RCC 7860 (cell line): ENCODE data around the gene FGF1.

ENCODE experiments used
- DNase-seq: peaks from one replicate; pipeline ENCODE4 v3.0.0-alpha.2; 2015; ENCODE audit warnings: low spot score
- FAIRE-seq: peaks from 2 replicates; lab custom pipeline; 2012; peaks lifted over from hg19 to GRCh38; lab: Jason Lieb, UNC

The FGF1 gene

DNA sequence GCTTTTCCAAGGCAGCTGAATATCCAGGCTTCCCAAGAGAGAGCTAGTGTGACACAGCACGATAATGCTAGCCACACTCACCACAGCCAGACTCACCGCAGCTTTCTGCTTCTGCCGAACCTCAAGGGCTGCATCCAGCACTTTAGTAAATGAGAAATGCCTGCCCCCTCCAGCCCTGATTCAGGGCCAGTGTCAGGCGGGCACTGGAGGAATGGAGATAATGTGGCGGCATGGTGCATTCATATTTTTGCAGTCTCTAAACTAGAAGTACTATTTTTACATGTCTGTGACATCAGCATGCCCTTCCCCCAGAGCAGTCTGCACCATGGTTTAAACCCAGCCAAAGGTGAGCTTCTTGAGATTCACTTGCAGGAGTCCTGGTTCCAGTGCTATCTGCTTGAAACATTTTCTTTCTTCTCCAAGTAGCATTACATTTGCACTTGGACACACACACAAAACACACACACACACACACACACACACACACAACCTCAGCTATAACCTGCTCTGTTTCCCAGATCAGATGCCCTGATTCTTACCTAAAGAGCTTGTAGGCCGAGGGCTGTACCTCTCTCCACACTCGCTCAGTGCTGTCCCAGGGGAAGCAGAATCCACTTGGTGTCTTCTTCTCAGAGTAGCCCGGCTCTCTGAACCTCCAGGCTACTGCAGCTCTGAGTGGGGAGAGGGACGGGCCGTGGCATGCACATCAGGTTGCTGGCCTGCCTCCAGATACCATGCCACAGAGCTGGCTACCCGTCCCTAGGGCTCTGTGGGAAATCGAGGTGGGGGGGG, at the start of gene FGF1:
TSS of gene FGF1 (minus strand) at position 673 of the 792 bp plus-strand sequence. CDS start 71,963 bp downstream, outside the sequence.
- FAIRE-seq (no peak), DNase-seq (no peak)

DNA sequence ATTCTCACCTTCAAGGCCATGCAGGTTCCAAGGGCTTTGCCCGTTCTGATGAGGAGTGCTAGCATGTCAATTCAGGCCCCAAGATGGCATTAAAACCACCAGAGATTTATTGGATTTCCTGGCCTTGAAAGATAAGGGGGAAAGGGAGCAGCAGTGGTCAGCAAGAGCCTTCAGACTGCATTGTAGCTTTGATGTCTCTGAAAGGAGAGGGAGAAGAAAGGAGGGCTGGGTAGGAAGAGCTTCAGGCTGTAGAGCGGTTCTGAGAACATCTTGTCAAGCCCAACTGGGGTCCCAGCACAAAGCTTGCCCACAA, 41.8 kb upstream of the FGF1 start:
- FAIRE-seq, result no peak
- no peak for DNase-seq

DNA sequence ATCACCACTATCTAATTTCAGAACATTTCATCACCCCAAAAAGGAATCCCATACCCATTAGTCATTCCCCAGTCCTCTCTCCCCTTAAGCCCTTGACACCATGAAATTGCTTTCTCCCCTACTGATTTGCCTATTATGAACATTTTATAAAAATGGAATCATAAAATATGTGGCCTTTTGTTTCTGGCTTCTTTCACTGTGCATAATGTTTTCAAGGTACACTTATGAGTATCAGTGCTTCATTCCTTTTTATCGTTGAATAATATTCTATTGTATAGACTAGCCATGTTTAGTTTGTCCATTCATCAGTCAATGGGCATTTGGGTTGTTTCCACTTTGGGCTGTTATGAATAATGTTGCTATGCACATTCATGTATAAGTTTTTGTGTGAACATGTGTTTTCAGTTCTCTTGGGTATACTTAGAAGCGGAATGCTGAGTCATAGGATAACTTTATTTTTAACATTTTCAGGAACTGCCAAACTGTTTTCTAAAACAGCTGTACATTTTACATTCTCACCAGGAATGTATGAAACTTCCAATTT, 40.4 kb upstream of the FGF1 start:
- DNase-seq (no peak), FAIRE-seq (no peak)

DNA sequence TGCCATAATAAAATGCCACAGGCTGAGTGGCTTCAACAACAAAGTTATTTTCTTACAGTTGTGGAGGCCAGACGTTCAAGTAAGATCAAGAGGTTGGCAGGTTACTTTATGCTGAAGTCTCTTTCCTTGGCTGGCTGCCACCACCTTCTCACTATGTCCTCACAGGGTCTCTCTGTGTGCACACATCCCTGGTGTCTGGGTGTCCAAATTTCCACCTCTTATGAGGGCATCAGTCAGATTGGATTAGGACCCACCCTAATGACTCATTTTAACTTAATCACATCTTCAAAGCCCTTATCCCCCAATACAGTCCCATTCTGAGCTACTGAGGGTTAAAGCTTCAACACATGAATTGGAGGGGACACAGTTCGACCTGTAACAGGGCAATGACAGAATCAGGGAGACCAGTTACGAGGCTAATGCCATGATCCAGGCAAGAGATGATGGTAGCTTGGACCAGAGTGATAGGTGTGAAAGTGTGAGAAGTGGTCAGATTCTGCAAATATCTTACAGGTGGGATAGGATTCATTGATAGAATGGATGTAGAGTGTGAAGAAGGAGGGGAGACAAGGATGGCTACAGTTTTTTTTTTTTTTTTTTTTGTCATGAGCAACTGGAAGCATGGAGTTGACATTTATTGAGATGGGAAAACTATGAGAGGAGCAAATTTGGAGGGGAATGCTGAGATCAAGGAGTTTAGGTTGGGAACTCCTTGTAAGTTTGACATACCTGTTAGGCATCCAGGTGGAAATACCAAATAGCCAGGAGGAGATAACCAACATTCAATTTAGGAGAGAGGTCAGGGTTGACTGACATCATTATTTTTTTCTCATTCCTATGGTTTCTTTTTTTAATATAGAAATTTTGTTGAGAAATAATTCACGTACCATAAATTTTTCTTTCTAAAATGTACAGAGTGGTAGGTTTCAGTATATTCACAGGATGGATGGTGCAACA, 39.6 kb upstream of the FGF1 start:
- no peak for DNase-seq
- FAIRE-seq, result no peak

DNA sequence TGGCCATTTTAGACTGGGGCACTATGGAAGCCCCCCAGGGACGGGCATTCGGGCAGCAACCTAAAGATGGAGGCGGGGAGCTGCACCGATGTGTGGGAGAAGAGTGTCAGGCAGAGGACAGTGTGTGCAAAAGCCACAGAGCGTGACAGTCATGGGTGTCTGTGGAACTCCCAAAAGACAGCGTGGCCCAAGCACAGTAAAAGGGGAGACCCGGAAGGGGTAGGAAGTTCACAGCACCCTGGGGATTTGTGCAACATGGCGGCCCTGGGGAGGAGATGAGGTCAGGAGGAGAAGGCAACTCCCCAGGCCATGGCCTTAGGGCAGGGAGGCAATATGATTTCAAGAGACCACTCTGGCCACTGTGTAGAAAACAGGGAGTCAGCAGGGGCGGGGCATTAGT, 38.9 kb upstream of the FGF1 start:
- no peak for FAIRE-seq

DNA sequence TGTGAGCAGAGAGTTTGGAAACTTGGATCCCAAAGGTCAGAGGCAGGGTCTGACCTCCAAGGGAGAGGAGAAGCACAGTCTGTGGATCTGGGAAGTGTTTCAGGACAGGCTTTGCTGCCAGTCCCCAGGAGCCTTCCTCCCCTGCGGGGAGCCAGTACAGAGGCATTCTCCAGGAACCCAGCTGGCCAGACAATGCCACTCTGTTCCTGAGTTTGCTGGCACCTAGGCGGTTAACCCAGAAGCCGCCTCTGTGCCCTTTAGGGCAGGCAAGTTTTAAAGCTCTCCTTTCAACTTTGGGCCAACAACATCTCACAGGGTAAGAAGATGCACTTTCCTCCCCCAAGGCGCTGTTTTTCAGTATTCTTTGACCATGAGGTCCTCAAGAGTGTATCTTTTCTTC, 37.0 kb upstream of the FGF1 start:
- no peak for FAIRE-seq
- DNase-seq, result no peak

More for the DNA sequence above, 38.9 kb upstream of the FGF1 start:
- no peak for DNase-seq

DNA sequence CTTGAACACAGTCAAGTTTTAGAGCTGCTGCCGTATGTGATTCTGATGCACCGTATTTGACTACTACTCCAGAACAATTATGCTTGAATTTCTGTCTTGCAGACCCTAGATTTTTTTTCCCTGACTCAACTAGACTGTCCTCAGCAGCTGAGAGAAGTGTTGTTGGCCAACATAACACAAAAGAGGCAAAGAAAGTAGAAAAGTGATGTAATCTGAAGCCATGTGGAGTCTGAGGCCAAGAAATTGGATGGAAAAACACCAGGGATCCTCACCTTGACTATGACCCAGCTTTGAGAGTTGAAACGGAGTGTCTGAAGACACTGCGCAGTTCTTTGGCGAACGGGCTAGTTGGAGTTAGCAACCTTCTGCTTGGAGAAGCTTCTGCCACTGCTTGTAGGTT, 36.3 kb upstream of the FGF1 start:
- FAIRE-seq, result no peak
- no peak for DNase-seq

DNA sequence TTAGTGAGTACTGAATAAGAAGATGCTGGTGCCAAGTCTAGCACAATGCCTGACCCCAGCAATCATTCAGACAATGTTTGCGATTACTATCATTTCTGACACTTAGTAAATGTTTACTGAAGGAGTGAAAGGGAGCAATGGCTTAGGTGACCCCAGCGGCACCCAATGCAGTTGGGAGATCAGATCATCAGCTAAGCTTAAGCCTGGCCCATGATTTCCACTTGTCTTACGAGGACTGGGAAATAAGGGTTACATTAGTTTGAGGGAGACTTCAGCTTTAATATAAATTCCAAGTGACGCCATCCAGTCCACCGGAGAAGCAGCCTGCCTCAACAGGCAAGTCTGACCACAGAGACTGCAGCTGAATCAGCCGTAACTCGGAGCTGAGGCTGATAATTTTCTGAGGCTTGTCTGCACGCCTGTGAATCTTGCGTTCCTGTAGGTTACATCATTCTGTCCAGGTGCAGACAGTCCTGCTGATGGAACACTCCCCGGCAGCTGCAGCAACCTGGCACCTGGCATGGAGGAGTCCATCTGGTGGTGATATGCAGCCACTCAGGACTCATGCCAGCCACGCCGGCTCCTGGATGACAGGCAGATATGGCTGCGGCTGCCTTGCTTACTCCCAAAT, 34.9 kb upstream of the FGF1 start:
- FAIRE-seq, result no peak
- DNase-seq, result no peak

DNA sequence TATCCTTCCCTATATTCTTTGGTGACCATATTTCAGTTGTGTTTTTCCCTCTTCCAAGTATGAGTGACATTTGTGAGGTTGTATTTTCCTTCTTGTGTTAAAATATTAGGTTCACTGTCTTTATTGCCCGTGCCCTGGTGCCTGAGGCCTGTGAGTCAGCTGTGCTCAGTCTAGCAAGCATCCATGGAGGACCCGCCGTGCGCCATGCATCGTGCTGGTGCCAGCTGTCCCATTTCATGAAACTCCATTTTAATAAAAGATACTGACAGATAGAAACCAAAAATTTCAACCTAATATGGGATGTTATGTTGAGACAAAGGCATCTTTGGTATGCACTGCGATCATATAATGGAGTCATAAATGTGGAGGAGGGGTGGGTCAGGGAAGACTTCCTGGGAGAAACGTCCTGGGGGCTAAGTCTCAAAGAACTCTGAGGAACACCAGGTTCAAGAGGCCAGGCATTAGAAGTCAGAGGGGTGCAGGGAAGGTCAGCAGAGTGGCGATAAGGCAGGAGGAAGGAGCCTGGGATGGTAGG, 34.0 kb upstream of the FGF1 start:
- no peak for FAIRE-seq

DNA sequence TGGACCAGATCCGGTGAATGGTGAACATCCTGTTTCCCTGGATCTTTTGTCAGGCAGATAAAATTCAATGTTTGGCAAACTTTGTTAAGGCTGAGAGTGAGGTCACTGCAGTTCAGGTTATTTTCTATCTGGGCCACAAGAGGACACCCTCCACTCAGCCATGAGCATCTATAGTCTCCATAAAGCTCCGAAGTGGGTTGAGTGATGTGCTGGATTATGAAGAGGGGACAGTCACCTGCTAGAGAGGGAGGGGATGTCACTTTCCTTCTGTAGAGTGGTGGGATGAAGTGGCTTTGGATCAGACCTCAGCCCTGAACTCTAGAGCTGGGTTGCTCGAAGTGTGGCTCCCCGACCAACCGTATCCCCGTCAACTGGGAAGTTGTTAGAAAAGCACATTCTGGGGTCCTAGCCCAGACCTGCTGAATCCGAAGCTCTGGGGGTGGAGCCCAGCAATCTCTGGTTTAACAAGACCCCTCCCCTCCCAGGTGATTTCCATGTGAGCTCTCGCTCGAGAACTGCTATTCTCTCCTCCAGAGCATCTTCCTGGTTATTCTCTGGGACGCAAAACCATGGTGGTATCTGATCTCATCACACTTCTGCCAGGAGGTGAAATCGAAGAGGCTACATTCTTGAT, 31.8 kb upstream of the FGF1 start:
- DNase-seq (peak; percentile 49), FAIRE-seq (no peak)

More for the DNA sequence above, 34.0 kb upstream of the FGF1 start:
- DNase-seq, result no peak

DNA sequence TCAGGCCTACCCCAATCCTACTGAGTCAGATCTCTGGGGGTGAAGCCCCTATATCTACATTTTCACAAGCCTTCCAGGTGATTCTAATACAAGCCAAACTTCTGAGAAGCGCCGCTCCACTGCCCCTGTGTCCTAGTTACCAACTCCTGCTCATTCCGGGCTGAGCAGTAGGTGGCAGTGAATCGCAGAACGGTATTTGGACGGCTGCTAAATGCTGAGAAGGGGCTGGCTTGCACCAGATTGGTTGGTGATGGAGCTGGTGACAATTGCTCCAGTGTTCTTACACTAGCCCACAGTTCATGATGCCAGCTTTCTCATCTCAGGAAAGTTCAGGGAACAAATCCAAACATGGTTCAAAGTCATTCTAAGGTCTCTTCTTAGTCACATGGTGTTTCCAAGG, 31.1 kb upstream of the FGF1 start:
- DNase-seq (peak; percentile 32), FAIRE-seq (no peak)

DNA sequence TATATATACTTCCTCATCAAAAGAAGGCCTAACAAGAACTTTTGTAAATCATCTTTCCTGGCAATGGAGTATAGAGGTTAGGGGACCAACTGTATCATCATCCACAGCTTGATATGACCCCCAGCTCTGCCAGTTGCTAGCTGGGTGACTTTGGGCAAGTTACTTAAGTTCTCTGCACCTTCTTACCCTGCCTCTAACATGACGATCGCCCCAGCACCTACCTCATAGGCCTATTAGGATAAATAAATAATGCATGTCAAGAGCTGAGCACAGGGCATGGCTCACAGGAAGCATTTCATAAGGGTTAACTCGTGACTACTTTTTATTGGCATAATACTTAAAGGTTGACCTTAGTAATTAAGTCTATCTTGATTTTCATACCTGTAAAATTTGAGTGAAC, 29.4 kb upstream of the FGF1 start:
- DNase-seq (no peak), FAIRE-seq (no peak)

DNA sequence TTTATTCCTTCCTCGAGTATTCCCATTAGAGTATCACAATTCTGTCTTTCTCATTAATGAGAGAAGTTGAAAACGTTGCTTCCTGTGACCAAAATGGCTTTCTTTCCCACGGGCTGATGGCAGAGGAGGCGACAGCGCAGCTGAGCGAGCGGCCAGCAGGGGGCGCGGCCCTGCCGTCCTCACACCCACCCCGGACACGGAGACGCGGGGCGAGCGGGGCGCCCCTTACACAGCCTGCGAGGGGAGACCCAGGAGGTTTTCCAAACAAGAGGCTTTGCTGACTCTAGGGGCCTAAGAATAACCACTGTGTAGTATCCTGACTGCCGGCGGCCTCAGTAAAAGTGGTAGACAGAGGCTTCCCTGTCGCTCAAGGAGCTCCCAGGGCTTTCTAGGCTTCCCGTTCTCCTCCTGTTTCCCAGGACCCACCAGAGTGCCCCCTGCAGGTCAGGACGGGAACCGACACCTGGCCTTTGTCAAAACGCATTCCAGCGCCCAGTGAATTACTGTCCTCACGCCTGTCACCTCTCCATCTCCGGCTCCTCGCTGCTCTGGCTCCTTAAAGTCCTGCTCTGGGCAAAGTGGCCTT, 27.3 kb upstream of the FGF1 start:
- FAIRE-seq, result peak; percentile 12
- DNase-seq, result peak; percentile 75

DNA sequence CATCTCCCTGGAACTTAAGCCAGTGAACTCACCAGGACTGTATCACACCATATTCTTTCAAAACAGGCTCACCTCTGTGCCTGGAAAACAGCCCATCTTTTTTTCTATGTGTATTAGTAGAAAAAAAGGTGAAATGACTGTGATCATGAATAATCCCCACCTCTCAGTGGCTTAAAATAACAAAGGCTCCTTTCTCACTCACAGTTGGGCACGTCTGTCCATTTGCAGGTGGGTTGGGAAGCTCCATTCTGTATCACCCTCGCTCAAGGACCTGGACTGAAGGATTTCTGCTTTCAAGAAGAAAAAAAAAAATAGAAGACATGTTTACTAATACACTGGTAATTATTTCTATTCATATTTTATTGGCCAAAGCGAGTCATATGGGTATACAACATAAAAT, 17.3 kb upstream of the FGF1 start:
- no peak for DNase-seq
- no peak for FAIRE-seq

DNA sequence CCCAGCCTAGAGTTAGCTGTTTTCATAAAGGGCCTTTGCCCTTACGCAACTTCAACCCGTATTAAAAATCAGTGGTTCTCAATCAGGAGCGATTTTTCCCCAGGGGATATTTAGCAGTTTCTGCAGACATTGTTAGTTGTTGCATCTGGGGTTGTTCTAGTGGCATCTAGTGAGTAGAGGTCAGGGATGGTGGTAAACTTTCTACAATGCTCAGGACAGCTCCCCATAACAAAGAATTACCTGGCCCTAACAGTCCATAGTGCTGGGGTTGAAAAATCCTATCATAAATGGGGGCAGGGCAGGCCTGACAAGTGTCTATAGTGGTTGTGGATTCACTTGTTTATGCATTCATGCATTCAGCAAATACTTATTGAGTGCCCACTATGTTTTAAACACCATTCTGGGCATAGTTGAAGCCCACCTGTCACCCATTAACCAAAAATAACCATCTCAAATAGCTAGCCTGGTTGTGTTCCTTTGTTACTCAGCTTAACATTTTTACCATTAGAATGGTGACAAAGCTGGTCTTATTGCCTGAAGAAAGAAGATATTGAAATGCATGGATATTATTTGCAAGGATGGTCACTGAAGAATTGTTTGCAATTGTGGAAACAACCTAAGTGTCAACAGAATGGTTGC, 15.9 kb upstream of the FGF1 start:
- DNase-seq (no peak), FAIRE-seq (no peak)

DNA sequence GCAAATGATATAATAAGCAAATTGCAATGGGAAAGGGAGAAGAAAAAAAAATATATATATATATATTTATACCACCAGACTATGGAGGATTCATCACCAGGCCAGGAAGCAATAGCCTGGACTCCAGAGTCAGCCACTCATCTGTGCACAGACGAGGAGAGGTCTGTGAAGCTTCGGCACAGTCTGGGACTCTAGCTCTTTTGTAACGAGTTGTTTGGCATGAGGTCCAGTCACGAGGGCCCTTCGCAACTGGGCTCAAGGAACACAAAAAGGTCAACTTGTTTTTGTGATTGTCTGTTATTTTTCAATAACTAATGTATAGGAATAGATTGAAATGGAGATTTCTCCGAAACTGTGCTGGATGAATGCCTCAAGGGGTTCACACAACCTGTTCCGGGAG, 14.7 kb upstream of the FGF1 start:
- FAIRE-seq (no peak), DNase-seq (no peak)

DNA sequence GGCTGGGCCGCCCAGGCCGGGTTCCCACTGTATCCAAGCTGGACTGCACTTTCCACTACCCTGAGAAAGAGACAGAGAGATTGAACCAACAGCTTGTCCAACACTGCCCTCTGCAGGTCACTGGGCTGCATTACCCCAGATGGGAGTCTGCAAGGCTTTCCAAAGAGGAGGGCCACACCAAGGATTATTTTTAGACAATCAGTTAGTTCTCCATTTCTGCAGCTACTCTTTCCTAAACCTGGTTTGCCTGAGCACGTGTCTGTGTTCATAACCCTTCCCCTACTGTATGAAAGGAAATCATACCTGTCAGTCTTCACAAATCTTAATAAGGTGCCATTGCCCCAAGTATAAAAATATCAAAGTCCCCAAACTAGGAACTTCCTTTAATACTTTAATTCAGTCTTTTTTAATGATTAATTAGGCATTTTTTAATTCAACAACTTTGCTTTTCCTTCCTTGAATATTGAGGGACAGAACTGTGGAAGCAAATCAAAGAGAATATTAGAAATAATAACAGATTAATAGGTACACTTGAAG, 13.4 kb upstream of the FGF1 start:
- FAIRE-seq (no peak), DNase-seq (peak; percentile 53)

DNA sequence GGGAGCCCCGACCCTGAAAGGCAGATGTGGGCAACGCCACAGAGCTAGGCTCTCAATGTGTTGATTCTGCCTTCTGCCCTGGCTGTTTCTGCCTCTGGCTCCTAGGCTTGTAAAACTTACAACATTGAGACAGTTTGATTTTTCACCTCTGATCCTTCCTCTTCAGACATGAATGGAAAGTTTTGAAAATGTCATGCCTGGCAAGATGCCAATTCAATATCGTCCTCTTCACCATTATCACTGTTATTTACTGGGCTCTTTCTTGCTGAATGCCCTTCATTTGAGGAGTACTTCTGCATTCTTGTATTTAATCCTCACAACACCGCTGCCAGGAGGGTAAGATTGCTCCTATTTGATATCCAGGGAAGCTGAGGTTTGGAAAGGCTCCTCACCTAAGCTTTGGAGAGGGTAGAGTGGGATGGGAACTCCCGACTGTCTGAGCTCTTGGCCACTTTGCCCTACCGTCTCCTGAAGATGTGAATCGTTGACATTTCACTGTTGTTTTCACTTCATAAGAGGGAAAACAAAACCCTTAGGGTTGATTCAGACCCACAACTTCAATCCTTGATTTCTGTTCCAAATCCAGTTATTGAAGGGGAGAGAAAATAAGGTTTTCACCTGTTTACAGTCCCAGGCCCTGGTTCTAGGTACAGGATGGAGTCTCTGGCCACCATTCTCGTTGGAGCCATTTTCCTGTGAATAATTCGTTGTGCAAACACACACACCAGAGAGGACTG, 12.7 kb upstream of the FGF1 start:
- FAIRE-seq, result no peak
- no peak for DNase-seq
